ENCODE results near the gene CYS1. TPM values are rescaled to one million over a fixed set of nuclear protein-coding genes. Genes with fewer than 3 reads are reported as not detected.

CYS1 gene
- total RNA-seq, 4 donors from 2014 or later: 0.32 to 1.8 TPM; not detected in 2

GRCh38 chr2:10075571-10076209 lies 4.5 kb downstream of the CYS1 start:
- peaks cover 39% of the 10 kb centered on the region for H3K27me3 ChIP-seq
- 77% methylated on average over 9 of the region's 9 CpGs for WGBS
- TF ChIP-seq, protein P1, sequence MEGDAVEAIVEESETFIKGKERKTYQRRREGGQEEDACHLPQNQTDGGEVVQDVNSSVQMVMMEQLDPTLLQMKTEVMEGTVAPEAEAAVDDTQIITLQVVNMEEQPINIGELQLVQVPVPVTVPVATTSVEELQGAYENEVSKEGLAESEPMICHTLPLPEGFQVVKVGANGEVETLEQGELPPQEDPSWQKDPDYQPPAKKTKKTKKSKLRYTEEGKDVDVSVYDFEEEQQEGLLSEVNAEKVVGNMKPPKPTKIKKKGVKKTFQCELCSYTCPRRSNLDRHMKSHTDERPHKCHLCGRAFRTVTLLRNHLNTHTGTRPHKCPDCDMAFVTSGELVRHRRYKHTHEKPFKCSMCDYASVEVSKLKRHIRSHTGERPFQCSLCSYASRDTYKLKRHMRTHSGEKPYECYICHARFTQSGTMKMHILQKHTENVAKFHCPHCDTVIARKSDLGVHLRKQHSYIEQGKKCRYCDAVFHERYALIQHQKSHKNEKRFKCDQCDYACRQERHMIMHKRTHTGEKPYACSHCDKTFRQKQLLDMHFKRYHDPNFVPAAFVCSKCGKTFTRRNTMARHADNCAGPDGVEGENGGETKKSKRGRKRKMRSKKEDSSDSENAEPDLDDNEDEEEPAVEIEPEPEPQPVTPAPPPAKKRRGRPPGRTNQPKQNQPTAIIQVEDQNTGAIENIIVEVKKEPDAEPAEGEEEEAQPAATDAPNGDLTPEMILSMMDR (IDR thresholded peaks at IDR 0.05): no peak
- TF ChIP-seq EP300 (IDR thresholded peaks at IDR 0.05): no peak

GRCh38 chr2:10075101-10075500 lies 5.1 kb downstream of the CYS1 start:
- Histone ChIP-seq H3K36me3 (no peaks in the 10 kb centered on the region), H3K9me3 (no peaks in the 10 kb centered on the region), H3K4me3 (no peak overlapping the region), H3K27ac (no peak overlapping the region), H3K27me3 (peaks cover 33% of the 10 kb centered on the region), H3K4me1 (peaks cover 17% of the 10 kb centered on the region)
- WGBS: 80% methylated on average over 13 of the region's 13 CpGs
- TF ChIP-seq POLR2AphosphoS5 (IDR thresholded peaks at IDR 0.05) (no peak), EP300 (IDR thresholded peaks at IDR 0.05) (no peak), POLR2A (IDR thresholded peaks at IDR 0.05) (no peak)
- TF ChIP-seq, protein P1 (IDR thresholded peaks at IDR 0.05): no peak
- DNase-seq (ENCODE audit: low spot score in 2 of 2): no peak

More at GRCh38 chr2:10075571-10076209, 4.5 kb downstream of the CYS1 start:
- H3K4me3 ChIP-seq: no peak overlapping the region
- H3K9me3 ChIP-seq: no peaks in the 10 kb centered on the region
- no peaks in the 10 kb centered on the region for H3K36me3 ChIP-seq
- no peak for DNase-seq (ENCODE audit: low spot score in 2 of 2)
- no peak overlapping the region for H3K27ac ChIP-seq
- peaks cover 23% of the 10 kb centered on the region for H3K4me1 ChIP-seq

DNA sequence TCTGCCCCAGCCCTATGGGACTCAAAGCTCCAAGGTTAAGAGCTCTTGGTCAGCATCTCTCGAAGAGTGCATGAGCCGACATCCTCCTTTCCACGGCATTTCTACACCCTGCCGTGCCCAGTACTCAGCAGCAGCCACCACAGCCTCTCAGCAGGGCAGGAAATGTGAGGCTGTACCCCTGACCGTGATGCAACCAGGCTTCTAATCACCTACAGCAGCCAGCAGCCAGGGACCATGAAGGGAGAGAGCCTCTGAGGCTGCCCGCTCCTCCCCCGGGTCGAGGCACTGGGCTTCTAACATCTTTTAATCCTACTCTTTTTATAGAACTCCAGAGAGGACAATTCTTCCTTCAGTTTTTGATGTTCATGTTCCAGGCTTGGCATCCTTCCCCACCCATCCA lies 6.5 kb downstream of the CYS1 start:
- DNase-seq (ENCODE audit: low spot score in 2 of 2): no peak
- Histone ChIP-seq H3K27me3 (peaks cover 21% of the 10 kb centered on the region), H3K4me3 (no peak overlapping the region), H3K9me3 (no peaks in the 10 kb centered on the region), H3K27ac (no peak overlapping the region), H3K4me1 (peaks cover 6% of the 10 kb centered on the region), H3K36me3 (no peaks in the 10 kb centered on the region)
- 88% methylated on average over 7 of the region's 8 CpGs for WGBS
- TF ChIP-seq POLR2A (IDR thresholded peaks at IDR 0.05): no peak
- no peak for TF ChIP-seq EP300 (IDR thresholded peaks at IDR 0.05)
- no peak for TF ChIP-seq POLR2AphosphoS5 (IDR thresholded peaks at IDR 0.05)
- TF ChIP-seq, protein P1 (IDR thresholded peaks at IDR 0.05): no peak

DNA sequence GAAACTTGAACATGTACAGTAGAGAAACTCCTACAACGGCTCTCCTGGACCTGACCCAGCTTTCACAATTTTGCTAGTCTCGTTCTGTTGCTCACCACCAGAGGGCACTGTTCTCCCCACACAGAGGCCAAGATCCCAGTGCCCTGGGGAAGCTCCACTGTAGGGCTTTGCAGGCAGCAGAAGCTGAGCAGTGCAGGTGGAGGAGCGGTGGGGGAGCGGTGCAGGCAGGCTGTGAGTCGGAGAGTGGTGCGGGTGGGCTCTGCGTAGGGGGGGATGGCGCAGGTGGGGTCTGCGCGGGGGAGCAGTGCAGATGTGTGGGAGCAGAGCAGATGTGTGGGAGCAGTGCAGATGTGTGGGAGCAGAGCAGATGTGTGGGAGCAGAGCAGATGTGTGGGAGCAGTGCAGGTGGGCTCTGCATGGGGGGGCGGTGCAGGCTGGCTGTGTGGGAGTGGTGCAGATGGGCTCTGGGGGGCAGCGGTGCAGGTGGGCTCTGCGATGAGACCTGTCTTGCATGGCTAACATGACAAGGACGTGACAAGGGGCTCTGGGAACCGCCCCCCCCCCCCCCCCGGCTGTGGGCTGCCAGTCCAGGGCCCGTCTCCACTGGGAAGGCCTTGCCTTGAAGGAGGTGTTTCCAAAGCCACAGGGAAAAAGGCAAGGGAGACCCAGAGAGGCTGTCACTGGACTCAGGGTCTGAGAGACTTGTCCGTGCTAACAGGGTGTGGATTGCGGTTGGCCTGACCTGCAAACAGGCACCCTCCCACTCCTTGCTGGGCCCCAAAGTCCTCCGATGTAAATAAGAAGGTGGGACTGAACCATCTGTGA lies 7.3 kb downstream of the CYS1 start:
- no peak overlapping the region for H3K27ac ChIP-seq
- TF ChIP-seq, protein P1 (IDR thresholded peaks at IDR 0.05): peak; percentile 86 to 93
- no peak for TF ChIP-seq POLR2AphosphoS5 (IDR thresholded peaks at IDR 0.05)
- H3K4me1 ChIP-seq: peaks cover 4% of the 10 kb centered on the region
- no peak overlapping the region for H3K4me3 ChIP-seq
- peaks cover 13% of the 10 kb centered on the region for H3K27me3 ChIP-seq
- DNase-seq (ENCODE audit: low spot score in 2 of 2): peak; percentile 87 to 92
- no peaks in the 10 kb centered on the region for H3K36me3 ChIP-seq
- 34% methylated on average over 19 of the region's 20 CpGs for WGBS
- H3K9me3 ChIP-seq: no peaks in the 10 kb centered on the region

GRCh38 chr2:10071595-10071994 lies 8.6 kb downstream of the CYS1 start:
- Histone ChIP-seq H3K9me3 (no peaks in the 10 kb centered on the region), H3K36me3 (no peaks in the 10 kb centered on the region), H3K27ac (no peak overlapping the region), H3K27me3 (peaks cover 8% of the 10 kb centered on the region), H3K4me1 (peaks cover 4% of the 10 kb centered on the region), H3K4me3 (no peak overlapping the region)
- WGBS: 96% methylated on average over 7 of the region's 7 CpGs
- DNase-seq (ENCODE audit: low spot score in 2 of 2): no peak
- TF ChIP-seq, protein P1 (IDR thresholded peaks at IDR 0.05): no peak
- TF ChIP-seq POLR2A (IDR thresholded peaks at IDR 0.05) (no peak), POLR2AphosphoS5 (IDR thresholded peaks at IDR 0.05) (no peak), EP300 (IDR thresholded peaks at IDR 0.05) (no peak)

All from suprapubic skin (tissue), 4 donors.